ENCODE results near the gene SERPINB6. TPM values are rescaled to one million over a fixed set of nuclear protein-coding genes. Genes with fewer than 3 reads are reported as not detected.
"Not testable (repeated sequence)": the region's sequence is repeated elsewhere in the genome, so short reads cannot be mapped to it uniquely, and the experiment has no call there.

The SERPINB6 gene
- total RNA-seq, 2 experiments from 2014 or later = 9.1 to 14.3 TPM

GRCh38 chr6:3009930-3010329, 38.6 kb upstream of the SERPINB6 start:
- ChIA-PET CTCF (interaction anchor here (0.7 to 3.1 kb wide), 3 partner anchors 9 to 12 kb away, joined by 3 to 13 read pairs (median 3); partner anchors contain the start of gene NQO2), POLR2A (no interaction called here)
- Mint-ChIP-seq H3K4me3 (no peak overlapping the region), H3K4me1 (peaks cover 13% of the 10 kb centered on the region), H3K9me3 (peaks cover 27% of the 10 kb centered on the region), H3K27me3 (no peaks in the 10 kb centered on the region), H3K27ac (no peak overlapping the region), H3K36me3 (ENCODE audit: low read depth) (peaks cover 95% of the 10 kb centered on the region)
- DNase-seq = no peak

DNA sequence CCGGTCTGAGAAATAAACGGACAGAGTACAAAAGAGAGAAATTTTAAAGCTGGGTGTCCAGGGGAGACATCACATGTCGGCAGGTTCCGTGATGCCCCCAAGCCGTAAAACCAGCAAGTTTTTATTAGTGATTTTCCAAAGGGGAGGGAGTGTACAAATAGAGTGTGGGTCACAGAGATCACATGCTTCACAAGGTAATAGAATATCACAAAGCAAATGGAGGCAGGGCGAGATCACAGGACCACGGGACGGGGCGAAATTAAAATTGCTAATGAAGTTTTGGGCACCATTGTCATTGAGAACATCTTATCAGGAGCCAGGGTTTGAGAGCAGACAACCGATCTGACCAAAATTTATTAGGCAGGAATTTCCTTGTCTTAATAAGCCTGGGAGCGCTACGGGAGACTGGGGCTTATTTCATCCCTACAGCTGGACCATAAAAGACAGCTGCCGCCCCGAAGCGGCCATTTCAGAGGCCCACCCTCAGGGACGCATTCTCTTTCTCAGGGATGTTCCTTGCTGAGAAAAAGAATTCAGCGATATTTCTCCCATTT, 37.4 kb upstream of the SERPINB6 start:
- not testable (repeated sequence) for DNase-seq

GRCh38 chr6:3007571-3007970, 36.2 kb upstream of the SERPINB6 start:
- Mint-ChIP-seq H3K27me3 (no peaks in the 10 kb centered on the region), H3K9me3 (peaks cover 24% of the 10 kb centered on the region), H3K27ac (no peak overlapping the region)

More for the DNA sequence above, 37.4 kb upstream of the SERPINB6 start:
- Mint-ChIP-seq H3K36me3 (ENCODE audit: low read depth) (peaks cover 92% of the 10 kb centered on the region), H3K4me1 (peaks cover 15% of the 10 kb centered on the region), H3K9me3 (peaks cover 27% of the 10 kb centered on the region)
- H3K27me3 Mint-ChIP-seq, H3K27ac Mint-ChIP-seq, H3K4me3 Mint-ChIP-seq, CTCF ChIA-PET, POLR2A ChIA-PET: not testable (repeated sequence)

GRCh38 chr6:3006476-3006875, 35.1 kb upstream of the SERPINB6 start:
- H3K36me3 Mint-ChIP-seq (ENCODE audit: low read depth) = peaks cover 82% of the 10 kb centered on the region
- POLR2A ChIA-PET = no interaction called here
- H3K9me3 Mint-ChIP-seq = peaks cover 14% of the 10 kb centered on the region
- H3K4me1 Mint-ChIP-seq = peaks cover 25% of the 10 kb centered on the region
- H3K27me3 Mint-ChIP-seq = no peaks in the 10 kb centered on the region
- DNase-seq = no peak
- H3K27ac Mint-ChIP-seq = no peak overlapping the region
- CTCF ChIA-PET = no interaction called here
- H3K4me3 Mint-ChIP-seq = no peak overlapping the region

More at GRCh38 chr6:3007571-3007970, 36.2 kb upstream of the SERPINB6 start:
- POLR2A ChIA-PET = interaction anchor here (0.5 kb wide), 1 partner anchor 67 kb away, joined by 4 read pairs; no protein-coding TSS in a partner anchor
- H3K4me1 Mint-ChIP-seq = peaks cover 16% of the 10 kb centered on the region
- CTCF ChIA-PET = interaction anchor here (1.6 kb wide), 1 partner anchor 46 kb away, joined by 3 read pairs; no protein-coding TSS in a partner anchor
- peaks cover 88% of the 10 kb centered on the region for H3K36me3 Mint-ChIP-seq (ENCODE audit: low read depth)
- DNase-seq = no peak
- no peak overlapping the region for H3K4me3 Mint-ChIP-seq

DNA sequence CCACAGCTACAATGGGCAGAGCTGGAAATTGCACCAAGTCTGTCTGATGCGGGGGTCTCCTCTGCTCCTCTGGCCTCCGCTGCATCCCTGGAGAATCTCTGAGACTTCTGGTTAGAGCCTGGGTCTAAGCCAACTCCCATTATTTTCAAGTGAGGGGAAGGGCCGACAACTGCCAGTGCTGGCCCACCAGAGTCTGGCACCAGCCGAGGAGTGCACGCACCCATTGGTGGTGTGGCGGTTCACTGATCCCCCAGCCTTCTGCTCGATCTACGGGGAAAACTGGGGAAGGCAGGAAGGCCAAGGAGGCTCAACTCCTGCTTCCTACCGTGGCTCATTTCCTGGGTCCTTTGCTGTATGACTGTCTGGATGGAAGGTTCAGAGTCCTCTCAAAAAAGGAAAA, 34.5 kb upstream of the SERPINB6 start:
- Mint-ChIP-seq H3K9me3 (peaks cover 8% of the 10 kb centered on the region), H3K4me1 (peaks cover 31% of the 10 kb centered on the region), H3K36me3 (ENCODE audit: low read depth) (peaks cover 76% of the 10 kb centered on the region), H3K27ac (no peak overlapping the region), H3K4me3 (no peak overlapping the region), H3K27me3 (no peaks in the 10 kb centered on the region)
- no peak for DNase-seq
- CTCF ChIA-PET = interaction anchor here (1.5 kb wide), 1 partner anchor 20 kb away, joined by 4 read pairs; no protein-coding TSS in a partner anchor
- POLR2A ChIA-PET = no interaction called here

GRCh38 chr6:3005077-3005476, 33.7 kb upstream of the SERPINB6 start:
- H3K4me1 Mint-ChIP-seq = peaks cover 32% of the 10 kb centered on the region
- POLR2A ChIA-PET = no interaction called here
- H3K36me3 Mint-ChIP-seq (ENCODE audit: low read depth) = peaks cover 68% of the 10 kb centered on the region
- CTCF ChIA-PET = interaction anchor here (1.5 kb wide), 1 partner anchor 20 kb away, joined by 4 read pairs; no protein-coding TSS in a partner anchor
- peaks cover 2% of the 10 kb centered on the region for H3K9me3 Mint-ChIP-seq
- no peak overlapping the region for H3K27ac Mint-ChIP-seq
- DNase-seq = no peak
- no peaks in the 10 kb centered on the region for H3K27me3 Mint-ChIP-seq
- H3K4me3 Mint-ChIP-seq = no peak overlapping the region

GRCh38 chr6:3003226-3003625, 31.9 kb upstream of the SERPINB6 start:
- POLR2A ChIA-PET, DNase-seq, H3K9me3 Mint-ChIP-seq, H3K27me3 Mint-ChIP-seq, H3K4me3 Mint-ChIP-seq: not testable (repeated sequence)
- Mint-ChIP-seq H3K27ac (peak overlapping the region; percentile 80), H3K4me1 (peaks cover 42% of the 10 kb centered on the region), H3K36me3 (ENCODE audit: low read depth) (peaks cover 49% of the 10 kb centered on the region)
- CTCF ChIA-PET = interaction anchor here (0.5 to 2.3 kb wide), 3 partner anchors 17 to 23 kb away, joined by 3 to 17 read pairs (median 10); no protein-coding TSS in a partner anchor

- H3K4me3 Mint-ChIP-seq = peak overlapping the region; percentile 30
- H3K4me1 Mint-ChIP-seq = peaks cover 48% of the 10 kb centered on the region
- CTCF ChIA-PET = interaction anchor here (0.6 to 3.5 kb wide), 24 partner anchors 9 to 496 kb away, joined by 3 to 35 read pairs (median 5); partner anchors contain the start of genes RIPK1, SERPINB1 and WRNIP1
- H3K27me3 Mint-ChIP-seq = no peaks in the 10 kb centered on the region
- H3K36me3 Mint-ChIP-seq (ENCODE audit: low read depth) = peaks cover 35% of the 10 kb centered on the region
- no peak overlapping the region for H3K27ac Mint-ChIP-seq
- peak; percentile 43 for DNase-seq
- no peaks in the 10 kb centered on the region for H3K9me3 Mint-ChIP-seq
- POLR2A ChIA-PET = interaction anchor here (0.6 to 1.2 kb wide), 4 partner anchors 10 to 118 kb away, joined by 3 to 8 read pairs (median 4); no protein-coding TSS in a partner anchor
Observed at GRCh38 chr6:3001773-3002293, 30.5 kb upstream of the SERPINB6 start.

DNA sequence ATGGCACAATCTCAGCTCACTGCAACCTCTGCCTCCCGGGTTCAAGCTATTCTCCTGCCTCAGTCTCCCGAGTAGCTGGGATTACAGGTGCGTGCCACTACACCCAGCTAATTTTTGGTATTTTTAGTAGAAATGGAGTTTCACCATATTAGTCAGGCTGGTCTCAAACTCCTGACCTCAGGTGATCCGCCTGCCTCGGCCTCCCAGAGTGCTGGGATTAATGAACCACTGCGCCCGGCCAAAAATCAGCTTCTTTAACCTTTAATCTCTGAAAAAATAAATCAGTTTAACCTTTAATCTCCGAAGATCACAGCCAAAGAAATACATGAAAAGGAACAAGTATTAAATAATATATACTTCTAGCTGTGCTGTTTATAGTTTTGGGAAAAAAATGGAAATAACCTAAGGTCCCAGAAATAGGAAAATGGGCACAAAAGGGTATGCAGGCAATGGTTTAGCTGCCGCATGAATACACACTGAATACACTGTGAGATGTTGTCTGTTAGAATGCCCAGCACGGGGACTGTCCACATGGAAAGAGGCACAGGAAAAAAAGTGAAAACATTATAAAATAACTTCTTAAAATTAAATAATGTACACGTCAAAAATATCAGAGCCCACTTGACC, 29.9 kb upstream of the SERPINB6 start:
- peak overlapping the region; percentile 62 for H3K27ac Mint-ChIP-seq
- CTCF ChIA-PET = interaction anchor here (0.6 to 3.5 kb wide), 24 partner anchors 10 to 496 kb away, joined by 3 to 35 read pairs (median 5); partner anchors contain the start of genes RIPK1, SERPINB1 and WRNIP1

DNA sequence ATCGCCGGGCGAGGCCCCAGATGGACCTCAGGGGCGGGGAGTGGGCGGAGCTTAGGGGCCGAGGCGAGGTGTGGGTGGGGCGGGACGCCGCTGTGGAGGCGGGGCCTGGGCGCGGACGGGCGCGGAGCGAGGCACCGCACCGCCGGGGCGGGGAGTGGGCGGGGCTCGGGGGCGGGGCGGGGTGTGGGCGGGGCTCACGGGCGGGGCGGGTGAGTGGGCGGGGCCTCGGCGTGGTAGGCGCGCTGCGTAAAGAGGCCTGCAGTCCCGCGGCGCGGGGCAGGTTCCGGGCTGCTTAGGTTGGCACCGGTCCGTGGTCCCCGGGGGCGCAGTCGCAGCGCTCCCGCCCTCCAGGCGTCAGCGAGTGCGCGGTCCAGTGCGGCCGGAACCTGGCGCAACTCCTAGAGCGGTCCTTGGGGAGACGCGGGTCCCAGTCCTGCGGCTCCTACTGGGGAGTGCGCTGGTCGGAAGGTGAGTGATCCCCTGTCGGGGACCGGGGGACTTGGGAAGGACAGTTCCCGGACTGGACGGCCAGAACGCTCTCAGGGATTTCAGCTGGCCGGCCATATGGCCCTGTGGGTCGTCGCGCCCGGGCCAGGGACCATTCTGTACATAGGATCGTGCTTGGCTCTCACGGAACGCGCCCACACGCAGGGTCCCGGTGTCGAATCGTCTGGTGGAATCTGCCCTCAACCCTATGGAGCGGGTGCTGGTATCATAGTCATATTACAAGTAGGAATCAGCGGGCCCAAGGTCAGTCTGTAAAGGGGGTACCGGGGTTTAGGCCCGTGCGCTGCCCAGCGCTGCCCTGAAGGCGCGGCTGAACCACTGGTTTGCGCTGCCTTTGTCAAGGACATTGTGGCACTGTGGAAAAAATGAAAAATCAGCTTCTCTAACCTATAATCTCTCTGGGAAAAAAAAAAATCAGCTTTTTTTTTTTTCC, 28.5 kb upstream of the SERPINB6 start, which contains the start of gene NQO2:
Gene NQO2, plus strand, starts transcription at position 277 of the 940 bp plus-strand sequence. CDS start 6,659 bp downstream, outside the sequence.
- peak; percentile 90 for DNase-seq
- Mint-ChIP-seq H3K27ac (peak within 1 kb of the TSS; percentile 83), H3K4me1 (peaks cover 43% of the 10 kb centered on the region), H3K9me3 (no peaks in the 10 kb centered on the region), H3K36me3 (ENCODE audit: low read depth) (peaks cover 16% of the 10 kb centered on the region), H3K4me3 (peak within 1 kb of the TSS; percentile 82), H3K27me3 (no peaks in the 10 kb centered on the region)
- ChIA-PET CTCF (interaction anchor here (0.6 to 3.5 kb wide), 19 partner anchors 10 to 260 kb away, joined by 3 to 35 read pairs (median 4); no protein-coding TSS in a partner anchor), POLR2A (interaction anchor here (0.6 to 1.0 kb wide), 3 partner anchors 24 to 100 kb away, joined by 3 to 4 read pairs (median 3); no protein-coding TSS in a partner anchor)

More for the DNA sequence above, 29.9 kb upstream of the SERPINB6 start:
- Mint-ChIP-seq H3K9me3 (no peaks in the 10 kb centered on the region), H3K4me1 (peaks cover 49% of the 10 kb centered on the region), H3K4me3 (peak overlapping the region; percentile 82), H3K36me3 (ENCODE audit: low read depth) (peaks cover 29% of the 10 kb centered on the region), H3K27me3 (no peaks in the 10 kb centered on the region)
- POLR2A ChIA-PET = interaction anchor here (1.1 to 1.2 kb wide), 2 partner anchors 52 to 63 kb away, joined by 3 to 4 read pairs; no protein-coding TSS in a partner anchor
- no peak for DNase-seq

DNA sequence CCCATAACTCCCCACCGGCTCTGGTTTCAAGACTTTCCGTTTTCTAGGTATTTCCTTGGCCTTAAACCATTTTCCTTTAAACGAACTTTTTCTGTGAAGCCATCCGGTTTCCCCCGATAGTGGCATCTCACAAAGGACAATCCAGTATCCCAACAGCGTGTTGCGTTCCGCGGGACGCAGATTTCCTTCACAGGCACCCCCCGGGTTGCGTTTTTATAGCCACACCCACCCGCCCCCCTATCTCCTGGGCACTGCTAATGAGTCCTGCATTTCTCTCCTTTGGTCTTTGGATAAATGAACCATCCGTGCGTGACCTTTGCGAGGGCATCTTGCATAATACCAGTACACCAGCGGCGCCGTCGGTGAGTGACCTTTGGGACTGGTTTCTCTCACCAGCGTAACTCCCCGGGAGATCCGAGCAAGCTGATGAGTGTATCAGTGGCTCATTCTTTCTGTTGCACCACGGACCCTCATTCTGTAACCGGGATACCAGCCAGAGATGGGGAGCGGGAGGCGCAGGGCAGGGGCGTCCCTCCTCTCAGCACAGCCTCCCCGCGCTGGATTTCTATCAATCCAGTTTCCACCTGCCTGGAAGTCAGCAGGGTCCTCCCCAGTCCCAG, 27.7 kb upstream of the SERPINB6 start:
- ChIA-PET CTCF (interaction anchor here (0.6 to 3.5 kb wide), 14 partner anchors 10 to 261 kb away, joined by 3 to 35 read pairs (median 4); no protein-coding TSS in a partner anchor), POLR2A (interaction anchor here (0.8 to 1.0 kb wide), 2 partner anchors 25 to 55 kb away, joined by 3 read pairs; no protein-coding TSS in a partner anchor)
- DNase-seq = no peak
- Mint-ChIP-seq H3K36me3 (ENCODE audit: low read depth) (peaks cover 10% of the 10 kb centered on the region), H3K9me3 (no peaks in the 10 kb centered on the region), H3K4me1 (peaks cover 41% of the 10 kb centered on the region), H3K4me3 (peak overlapping the region; percentile 80), H3K27ac (peak overlapping the region; percentile 83), H3K27me3 (no peaks in the 10 kb centered on the region)
